NCI-H226 (cell line): Measurements from ENCODE around the gene ADCY5.

Experiments used
- DNase-seq: peaks from one replicate; pipeline ENCODE4 v3.0.0-alpha.2; 2015

The ADCY5 gene

DNA sequence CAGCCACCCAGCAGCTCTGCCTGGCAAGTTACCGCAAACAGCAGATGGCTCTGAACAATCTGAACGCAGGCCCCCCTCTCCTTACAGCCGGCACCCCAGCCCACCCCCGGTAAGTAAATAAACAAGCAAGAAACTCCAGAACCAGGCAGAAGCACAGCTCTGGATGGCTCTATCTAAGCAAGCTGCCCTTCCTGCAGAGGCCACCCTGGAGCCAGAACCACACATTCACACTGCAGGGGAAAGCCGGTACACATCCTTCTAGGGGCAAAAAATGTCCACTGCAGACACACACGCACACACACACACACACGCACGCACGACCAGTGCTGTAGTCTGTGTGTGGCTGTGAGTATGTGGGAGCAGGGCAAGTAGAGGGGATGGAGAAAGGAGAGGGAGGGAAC, 63.9 kb downstream of the ADCY5 start:
- DNase-seq: no peak

DNA sequence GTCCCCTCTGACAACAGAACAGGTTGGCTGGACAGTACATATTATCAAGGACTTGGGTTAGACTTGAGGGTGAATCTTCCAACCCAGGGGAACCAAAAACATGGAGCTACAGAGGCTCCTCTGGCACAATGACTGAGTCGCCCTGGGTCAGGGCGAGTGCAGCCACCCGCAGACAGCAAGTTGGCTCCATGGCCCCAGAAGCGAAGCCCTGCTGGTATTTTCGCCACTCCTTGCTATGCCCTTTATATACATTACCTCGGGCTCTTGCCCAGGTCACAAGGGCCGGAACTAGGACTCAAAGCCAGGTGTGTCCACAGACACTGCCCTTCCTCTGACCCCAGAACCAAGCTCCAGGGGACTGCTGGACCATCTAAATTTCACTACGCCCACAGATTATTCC, 64.6 kb downstream of the ADCY5 start:
- DNase-seq: no peak

DNA sequence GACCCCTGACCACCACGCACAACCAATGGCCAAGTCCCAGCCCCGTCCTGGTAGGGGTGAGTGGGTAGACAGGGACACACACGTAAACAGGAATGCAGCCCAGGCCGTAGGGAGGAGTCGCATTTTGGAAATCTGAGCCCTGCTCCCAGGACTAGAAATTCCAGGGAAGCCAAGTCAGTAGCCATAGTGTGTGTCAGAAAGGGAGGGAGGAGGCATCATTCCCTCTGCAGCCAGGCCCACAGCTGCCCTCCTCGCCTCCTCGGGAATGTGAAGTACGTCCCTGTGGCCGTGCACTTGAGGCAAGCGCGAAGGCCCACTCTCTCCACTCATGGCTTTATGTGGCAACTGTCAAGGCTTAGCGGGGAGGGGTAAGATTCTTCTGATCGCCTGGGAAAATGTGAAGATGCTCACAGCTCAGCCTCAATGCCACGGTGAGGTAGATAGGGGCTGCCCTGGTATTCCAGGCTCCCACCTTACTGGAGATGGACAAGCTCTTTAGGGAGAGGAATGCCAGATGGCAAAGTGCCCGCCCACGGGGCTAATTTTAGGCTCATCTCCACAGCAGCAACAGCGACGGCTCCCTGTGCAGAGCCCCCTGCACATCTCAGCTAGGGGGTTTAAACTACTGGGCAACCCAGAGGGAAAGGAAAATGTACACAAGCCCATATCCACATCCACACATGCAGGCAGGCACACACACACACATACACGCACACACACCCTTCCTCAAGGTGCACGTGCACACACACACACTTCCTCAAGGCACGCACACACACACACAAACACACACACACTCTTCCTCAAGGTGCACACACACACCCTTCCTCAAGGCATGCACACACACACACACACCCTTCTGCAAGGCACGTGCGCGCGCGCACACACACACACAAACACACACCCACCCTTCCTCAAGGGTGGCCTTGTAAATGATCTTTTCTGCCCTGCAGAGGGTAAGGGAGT, 65.5 kb downstream of the ADCY5 start:
- DNase-seq: no peak

DNA sequence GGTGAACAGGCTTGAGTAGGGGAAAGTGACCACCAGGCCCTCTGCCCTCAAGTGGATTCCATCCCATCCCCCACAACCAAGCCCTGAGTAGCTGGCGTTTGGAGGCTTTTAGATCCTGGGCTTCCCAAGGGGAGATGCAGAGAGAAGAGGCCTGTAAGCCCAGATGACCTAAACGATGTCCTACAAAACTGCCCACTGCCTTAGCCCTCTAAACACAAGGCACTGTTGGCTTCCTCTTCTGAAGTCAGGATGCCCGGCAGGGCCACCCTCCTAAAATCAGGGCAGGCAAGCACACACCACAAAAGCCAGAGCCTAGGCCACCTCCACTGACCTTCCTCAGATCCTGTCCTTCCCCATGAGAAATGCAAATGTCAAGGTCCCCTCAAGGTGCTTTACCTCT, 68.6 kb downstream of the ADCY5 start:
- DNase-seq: no peak

DNA sequence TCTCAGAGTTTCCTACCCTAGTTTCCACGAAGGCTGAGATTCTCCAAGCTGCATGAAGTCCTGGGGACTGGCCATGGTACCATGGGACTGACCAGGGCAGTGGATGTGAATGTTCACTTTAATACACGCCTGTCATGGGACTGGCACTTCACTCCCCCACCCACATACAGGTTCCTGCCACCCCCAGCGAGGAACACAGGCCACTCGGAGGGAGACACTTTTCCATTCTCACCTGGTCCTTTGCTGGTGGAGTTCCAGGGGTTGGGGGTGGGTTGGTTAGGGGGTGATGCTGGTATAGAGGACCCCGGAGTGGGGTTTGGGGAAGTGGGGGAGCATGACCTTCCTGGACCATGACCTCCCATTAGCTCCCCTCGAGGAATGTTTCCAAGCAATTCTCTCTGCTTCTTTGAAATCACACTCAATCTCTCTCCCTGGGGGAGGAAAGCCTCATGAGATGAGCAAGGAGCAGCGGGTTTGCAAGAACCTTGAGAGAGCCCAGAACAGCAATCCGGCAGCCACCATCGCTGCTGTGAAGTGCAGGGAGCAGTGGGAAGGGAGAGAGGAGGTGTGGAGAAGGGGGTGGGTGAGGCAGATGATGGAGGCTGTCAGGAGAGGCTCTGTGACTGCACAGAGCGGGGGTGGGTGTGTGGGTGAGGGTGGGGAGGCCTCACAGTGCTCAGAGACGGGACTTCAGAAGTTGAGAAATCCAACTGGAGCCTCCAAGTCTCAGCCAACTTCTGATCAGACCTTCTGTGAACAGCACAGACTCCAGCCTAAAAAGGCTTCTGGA, 69.7 kb downstream of the ADCY5 start:
- DNase-seq: no peak

DNA sequence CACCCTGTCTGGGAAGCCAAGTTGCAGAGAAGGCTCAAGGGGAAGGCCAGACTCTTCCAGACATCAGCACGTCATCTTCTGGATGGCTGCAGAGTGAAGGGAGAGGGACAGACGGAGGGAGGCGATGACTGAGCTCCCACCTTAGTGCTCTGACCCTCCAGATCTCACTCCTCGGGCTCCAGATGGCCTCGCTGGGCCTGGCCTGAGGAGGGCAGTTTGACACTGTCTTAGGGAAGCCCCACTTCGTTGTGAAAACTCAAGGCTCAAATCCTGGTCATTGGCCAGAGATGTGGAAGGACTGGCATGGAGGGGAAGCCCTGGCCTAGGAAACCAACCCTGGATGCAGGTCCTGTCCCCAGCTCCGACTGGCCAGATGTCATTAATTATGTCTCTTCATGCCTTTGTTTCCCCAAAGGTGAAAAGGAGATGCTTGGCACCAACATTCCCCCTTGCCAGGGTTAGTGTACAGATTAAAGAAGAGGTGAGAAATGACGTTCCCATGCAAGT, 70.4 kb downstream of the ADCY5 start:
- DNase-seq: no peak

DNA sequence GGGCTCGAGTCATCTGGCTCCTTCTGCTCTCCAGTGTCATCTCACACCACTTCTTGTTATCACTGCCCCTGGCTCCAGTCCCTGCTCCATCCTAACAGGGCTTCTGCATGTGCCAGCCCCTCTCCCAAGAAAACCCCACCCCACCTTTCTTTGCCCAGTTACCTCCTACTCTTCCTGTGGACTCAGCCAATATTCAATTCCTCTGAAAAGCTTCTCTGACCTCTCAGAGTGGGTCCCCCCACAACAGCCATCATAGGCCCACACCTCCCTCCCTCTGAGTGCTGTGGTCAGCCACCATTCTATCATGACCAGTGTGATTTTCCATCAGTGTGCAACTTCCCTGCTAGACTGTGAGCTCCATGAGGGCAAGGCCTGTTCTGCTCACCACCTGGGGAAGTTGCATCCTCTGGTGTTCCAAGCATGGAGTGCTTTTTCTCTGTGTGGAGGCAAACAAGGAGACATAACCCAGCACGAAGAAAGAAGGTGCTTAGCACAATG, 71.6 kb downstream of the ADCY5 start:
- DNase-seq: no peak

DNA sequence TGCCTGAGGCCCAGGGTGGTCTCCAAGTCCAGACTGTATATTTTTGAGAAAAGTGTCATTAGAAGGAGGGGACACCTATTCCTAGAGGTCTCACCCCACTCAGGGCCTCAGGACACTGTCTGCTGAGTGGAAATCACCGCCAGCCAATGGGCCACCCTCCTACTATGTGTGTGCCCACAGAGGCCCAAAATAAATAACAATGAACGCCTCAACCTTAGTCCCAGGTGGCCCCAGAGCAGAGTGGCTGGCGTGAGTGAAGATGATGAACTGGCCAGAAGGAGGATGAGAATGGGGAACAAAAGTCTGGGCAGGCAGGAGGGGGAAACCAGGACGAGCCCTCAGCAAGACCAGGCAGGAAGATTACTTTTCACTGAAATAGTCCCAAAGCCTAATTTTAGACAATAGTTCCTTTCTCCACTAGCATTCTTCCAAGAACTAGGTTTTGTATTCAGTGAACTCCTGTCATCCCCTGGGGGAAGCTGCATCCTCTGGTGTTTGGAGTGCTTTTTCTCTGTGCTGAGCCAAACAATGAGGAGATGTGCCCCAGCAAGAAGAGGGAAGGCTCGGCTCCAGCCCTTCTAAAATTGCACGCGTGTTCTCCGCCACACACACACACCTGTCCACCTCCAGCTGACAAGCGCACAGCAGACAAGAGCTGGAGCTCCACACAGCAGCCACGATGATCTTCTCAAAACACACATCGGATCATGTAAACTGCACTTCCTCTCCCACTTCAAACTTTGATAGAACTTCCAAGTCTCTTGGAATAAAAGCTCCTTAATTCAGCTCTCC, 72.2 kb downstream of the ADCY5 start:
- DNase-seq: no peak

DNA sequence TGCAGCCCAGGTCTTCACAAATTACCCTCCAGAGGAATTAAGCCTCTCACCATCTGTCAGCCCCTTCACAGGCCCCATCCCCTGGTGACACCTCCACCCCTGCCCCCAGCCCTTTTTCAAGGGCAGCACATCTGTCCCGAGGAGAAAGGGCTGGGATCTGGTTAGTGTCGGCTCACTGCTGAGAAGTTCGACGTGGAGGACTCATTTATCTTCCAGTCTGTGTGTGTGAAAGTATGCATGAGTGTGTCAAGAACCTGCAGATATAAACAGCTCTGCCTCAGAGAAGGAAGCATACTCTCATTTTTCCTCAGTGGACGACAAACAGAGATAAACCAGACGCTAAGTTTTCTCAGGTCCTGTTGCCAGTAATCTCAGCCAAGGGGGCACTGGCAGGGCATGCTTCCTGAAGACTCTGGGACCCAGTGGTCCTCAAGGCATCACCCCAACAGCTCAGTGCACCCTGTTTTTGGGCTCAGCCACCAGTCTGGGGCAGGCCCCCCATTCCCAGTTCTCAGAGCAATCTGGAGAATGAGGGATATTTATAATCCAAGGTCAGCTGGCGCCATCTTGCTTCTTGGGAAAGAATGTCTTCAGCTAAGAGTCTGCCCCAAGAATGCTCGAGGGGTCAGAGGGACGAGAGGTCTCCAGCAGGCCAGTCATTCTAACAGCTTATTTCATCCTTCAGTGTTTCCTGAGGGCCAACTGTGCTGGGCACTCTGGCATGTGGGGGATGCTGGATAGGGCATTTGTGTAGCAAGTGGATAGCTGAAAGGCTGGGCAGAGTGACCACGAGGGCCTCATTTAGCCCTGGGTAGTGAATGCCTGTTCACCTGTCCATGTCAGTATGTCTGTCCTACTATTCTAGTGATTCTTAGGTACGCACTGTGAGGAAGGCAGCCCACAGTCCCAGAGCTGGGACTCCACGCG, 73.6 kb downstream of the ADCY5 start:
- no peak for DNase-seq

DNA sequence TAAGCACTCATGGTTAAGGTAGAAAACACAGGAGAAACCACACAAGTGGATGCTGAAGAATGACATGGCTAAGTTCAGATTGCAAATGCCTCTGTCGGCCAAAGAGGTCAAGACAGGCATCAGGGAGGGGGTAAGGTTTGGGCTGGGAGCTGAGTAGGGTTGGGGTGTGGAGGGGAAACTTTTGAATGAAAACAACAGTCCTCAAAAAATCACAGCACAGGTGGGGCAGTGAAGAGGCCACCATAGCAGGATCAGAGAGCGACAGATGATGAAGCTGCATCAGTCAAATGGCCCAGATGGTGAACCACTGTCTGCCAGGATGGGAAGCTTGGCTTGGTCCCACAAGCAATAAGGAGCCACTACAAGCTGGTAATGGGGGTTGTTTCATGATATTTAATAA, 74.9 kb downstream of the ADCY5 start:
- DNase-seq: no peak

DNA sequence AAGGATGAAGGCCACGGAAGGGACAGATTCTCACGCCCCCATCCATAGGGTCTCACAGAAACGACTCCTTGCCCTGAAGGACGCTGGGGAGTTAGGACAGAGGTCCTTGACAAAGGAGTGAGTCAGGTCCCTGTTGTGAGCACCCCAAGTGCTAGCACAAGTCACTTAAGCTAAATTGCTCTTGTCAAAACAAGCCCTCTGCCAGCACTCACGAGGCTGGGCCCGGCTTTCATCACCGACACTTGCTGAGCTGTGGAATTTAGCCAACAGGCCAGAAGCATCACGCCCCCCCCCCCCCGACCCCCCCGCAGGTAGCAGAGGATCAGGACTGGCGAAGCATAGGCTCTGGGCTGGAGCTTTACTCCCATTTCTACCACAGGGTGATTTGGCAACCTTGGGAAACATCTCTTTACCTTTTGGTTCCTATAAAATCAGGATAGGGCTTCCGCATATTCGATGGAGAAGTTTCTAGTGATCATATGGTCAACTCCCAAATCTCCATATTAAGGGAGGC, 75.4 kb downstream of the ADCY5 start:
- no peak for DNase-seq

DNA sequence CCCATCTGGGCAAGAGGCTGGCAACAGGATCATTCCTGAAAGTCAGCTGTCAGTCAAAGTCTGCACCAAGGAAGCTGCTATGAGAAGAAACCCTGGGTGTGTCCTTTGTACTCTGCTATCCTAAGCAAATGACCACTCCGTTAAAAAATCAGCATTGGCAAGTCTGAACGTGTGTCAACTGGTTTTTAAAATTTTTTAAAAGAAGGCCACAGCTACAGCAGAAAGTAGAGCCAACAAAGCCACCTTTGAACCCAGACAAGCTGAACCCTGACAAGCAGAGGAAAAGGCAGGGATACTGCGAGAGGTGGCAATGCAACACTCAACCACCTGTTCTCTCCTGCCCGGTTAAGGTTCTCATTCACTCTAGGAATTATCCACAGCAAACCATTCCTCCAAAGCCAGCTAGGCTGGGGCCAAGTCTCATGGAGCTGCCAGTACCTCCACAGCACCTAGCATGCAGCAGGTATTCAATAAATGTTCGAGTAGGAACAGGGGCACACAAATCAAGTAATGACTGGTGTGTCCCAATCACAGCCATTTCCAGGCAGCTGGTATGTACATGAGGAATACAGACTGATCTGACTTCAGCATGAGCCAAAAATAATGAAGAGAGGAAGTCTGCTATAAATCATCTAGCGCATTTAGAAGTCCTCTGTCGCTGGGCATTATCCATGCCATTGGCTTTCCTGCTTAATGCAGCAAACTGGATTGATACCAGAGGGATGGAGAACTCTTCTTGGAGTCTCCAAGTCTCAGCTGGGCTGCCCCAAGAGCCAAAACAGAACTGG, 76.0 kb downstream of the ADCY5 start:
- DNase-seq: no peak

DNA sequence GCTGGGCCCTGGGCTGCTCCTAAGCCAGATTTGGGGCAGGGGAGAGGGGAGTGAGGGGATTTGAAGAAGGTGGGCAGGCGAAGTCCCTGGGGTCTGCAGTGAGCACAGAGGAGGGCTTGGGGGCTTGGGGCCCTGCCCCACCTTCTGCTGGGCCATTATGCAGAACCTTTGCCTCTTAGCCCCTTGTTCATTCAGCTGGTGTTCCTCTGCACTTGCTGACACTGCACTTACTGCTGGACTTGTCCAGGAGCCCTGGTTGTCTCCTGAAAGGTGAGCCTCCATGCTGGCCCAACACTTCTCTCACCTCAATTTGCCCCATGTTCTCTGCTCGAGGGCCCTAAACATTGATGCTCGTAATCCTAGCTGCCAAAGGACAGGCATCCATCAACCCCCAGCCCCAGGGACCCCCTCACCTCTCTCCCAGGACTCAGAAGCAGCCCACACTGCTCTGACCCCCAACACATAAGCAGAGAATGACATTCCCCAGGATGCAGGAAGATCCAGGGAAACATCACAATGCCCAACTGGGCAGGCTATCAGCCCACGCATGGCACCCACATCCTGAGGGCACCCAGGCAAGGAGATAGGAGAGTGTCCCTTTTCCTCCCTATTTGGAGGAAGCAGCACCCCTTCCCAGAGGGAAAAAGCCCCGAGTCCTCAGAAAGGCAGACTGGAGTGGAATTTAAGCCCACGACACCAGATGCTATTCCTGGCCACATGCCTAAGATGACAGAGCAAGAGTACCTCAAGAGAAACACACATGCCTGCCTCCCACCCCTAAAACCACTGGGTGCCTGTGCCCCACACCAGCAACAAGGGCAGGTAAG, 76.8 kb downstream of the ADCY5 start:
- DNase-seq: no peak

DNA sequence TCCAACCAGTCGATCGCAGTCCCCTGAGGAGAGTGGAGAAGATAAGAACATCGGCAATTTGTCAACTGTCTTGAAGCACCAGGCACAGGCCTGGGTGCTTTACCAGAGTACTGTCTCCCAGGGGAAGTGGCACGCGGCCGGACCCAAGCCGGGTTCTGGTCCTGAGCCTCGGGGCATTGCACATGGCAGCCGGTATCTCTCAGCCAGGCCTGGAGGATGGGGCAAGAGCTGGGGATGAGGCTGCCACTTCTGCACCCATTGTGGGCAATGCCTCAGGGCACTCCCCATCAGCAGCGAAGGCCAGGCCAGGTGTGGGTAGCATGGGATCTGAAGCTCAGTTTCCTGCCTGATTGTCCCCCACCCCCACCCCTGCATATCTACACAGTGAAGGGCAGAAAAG, 77.5 kb downstream of the ADCY5 start:
- no peak for DNase-seq

DNA sequence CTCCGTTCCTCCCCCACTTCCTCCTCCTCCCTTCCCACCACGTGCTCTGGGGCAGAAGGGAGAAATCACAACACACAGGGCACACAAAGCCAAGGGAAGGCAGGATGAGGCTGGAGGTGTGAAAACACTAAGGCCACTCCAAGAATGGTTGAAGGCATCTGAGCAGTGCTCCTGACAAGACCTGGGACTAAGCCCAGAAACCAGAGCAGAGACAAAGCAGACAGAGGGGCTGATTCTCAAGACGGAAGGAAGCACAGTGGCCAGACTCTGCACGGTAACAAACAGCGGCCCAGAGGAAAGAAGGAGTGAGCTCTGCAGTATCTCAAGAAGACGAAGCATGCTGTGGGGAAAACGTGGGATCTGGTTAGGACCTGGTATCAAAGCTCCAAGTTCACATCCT, 78.1 kb downstream of the ADCY5 start:
- DNase-seq: no peak

DNA sequence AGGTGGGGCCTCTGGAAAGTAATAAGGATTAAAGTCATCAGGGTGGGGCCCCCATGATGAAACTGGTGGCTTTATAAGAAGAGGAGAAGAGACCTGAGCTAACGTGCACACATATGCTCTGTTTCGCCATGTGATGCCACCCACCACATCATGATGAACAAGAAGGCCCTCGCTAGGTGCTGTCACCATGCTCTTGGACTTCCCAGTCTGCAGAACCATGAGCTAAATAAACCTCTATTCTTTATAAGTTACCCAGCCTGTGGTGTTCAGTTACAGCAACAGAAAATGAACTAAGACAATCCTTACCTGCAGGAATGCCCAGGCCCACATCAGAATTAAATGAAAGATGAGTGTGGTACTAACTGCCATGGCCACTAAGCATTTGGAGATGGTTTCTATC, 79.8 kb downstream of the ADCY5 start:
- no peak for DNase-seq

DNA sequence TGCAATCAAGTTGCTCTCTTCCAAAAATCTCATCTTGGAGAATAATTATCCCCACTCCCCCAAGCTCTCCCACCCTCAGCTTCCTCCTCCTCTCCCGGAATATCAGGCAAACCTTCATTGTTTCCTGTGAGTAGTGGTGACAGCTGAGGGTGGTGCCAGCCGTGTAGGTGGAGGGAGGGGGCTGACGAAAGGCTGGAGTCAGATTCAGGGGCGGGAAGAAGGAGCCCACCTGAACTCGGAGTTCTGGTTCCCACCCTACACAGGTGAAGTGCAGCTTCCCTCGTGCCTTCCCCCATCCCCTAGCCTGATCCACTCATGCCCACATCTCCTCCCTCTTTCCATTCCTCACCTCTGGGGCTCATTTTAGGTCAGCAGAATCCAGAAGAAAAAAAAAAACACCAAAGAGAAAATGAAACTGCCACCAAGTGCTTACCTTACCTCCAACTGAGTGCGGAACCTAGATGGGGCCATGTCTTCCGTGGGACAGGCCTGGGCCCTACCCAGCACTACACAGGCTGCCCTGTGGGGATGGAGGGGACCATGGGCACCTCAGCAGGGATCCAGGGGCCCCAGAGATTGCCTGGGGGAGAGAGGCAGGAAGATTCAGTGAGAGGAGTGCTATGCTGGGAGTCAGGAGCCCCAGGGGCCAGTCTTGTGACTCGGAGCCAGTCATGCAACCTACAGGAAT, 81.3 kb downstream of the ADCY5 start:
- no peak for DNase-seq

DNA sequence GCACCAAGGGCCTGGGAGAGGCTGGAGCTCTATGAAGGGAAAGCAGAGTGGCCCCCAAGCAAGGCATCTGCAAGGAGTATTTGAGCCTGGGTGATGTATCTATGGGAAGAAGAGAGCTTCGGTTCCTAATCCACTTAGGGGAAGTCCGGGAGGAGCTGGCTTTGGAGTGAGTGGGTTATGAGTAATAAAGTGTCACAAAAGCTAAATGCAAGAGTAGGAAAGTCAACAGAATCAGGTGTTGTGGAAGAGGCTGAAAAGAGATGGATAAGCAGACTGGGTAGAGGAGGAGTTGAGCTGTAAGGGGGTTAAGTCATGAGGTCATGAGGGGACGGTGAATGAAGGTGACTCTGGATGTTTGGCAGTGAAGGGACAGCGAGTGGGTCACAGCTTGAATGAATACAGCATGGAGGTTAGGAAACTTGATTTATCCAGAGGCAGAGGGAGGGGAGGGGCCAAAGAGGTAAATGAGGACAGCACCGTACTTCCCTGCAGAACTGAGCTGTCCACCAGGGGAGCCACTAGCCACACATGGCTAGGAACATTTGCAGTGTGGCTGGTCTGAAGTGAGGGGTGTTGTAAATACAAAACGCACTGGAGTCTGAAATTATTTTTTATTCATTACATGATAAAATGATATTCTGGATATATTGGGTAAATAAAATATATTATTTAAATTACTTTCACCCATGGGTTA, 83.3 kb downstream of the ADCY5 start:
- DNase-seq: no peak
